SK-N-SH (cell line): ENCODE data around the gene TSC1. TPM values are rescaled to one million over a fixed set of nuclear protein-coding genes. Genes with fewer than 3 reads are reported as not detected.

Experiments
- CTCF ChIA-PET: fragments of 300-600, 350-600 bp; formaldehyde crosslinking; extraction: SDS; loops from one replicate; lab custom pipeline; 2021; lab: Yijun Ruan, JAX
- POLR2A ChIA-PET: fragments of 350-600 bp; sonication (Branson Sonifier 250); formaldehyde crosslinking; extraction: SDS; loops from one replicate; lab custom pipeline; 2020; ENCODE audit warnings: antibody characterized with exemption, inconsistent platforms; lab: Yijun Ruan, JAX
- DNase-seq: peaks from one replicate; pipeline ENCODE4 v3.0.0; 2012
- H2AFZ ChIP-seq: fragments of 200-600 bp; sonication (generic); 2 replicates; pipeline ENCODE4 v1.8.1; 2016; ENCODE audit warnings: antibody characterized with exemption, mild to moderate bottlenecking, low read depth
- H3F3A ChIP-seq: fragments of 200-600 bp; sonication (generic); replicated peaks from 2 replicates; pipeline ENCODE3; 2016; ENCODE audit warnings: antibody characterized with exemption, mild to moderate bottlenecking; ENCODE audit not compliant: insufficient read depth
- H3K27ac ChIP-seq, 2 experiments: fragments of 200-500 bp in 1 of 2; fragments of 200-600 bp in 1 of 2; sonication (Bioruptor generic) in 1 of 2; sonication (generic), shearing (Covaris generic) in 1 of 2; 2 replicates each; pipeline versions ENCODE4 v1.5.1 to v1.6.1; 2014 to 2016; ENCODE audit warnings: low read depth in 2 of 2, inconsistent platforms in 1 of 2, low read length in 1 of 2, mild to moderate bottlenecking in 1 of 2, mixed read lengths in 1 of 2
- H3K27me3 ChIP-seq: fragments of 200-600 bp; sonication (generic), shearing (Covaris generic); 2 replicates; pipeline ENCODE4 v1.6.1; 2016; ENCODE audit warnings: mixed run types; ENCODE audit not compliant: insufficient read depth
- H3K36me3 ChIP-seq, 2 experiments: fragments of 200-500 bp in 1 of 2; fragments of 200-600 bp in 1 of 2; sonication (Bioruptor generic) in 1 of 2; sonication (generic) in 1 of 2; replicated peaks in 1 of 2; 2 replicates each; pipeline versions ENCODE3 to v1.5.1; 2014 to 2016; ENCODE audit warnings: low read length in 1 of 2, mild to moderate bottlenecking in 1 of 2; ENCODE audit not compliant: insufficient read depth in 2 of 2, control insufficient read depth in 1 of 2
- H3K4me1 ChIP-seq, 2 experiments: fragments of 200-500 bp in 1 of 2; fragments of 200-600 bp in 1 of 2; sonication (Bioruptor generic) in 1 of 2; sonication (generic), shearing (Covaris generic) in 1 of 2; 2 replicates each; pipeline versions ENCODE4 v1.5.1 to v1.6.1; 2014 to 2016; ENCODE audit warnings: low read depth in 1 of 2, low read length in 1 of 2, mixed run types in 1 of 2; ENCODE audit not compliant: insufficient read depth in 2 of 2, control insufficient read depth in 1 of 2
- H3K4me2 ChIP-seq: fragments of 200-600 bp; sonication (generic), shearing (Covaris generic); 2 replicates; pipeline ENCODE4 v1.6.1; 2017; ENCODE audit warnings: mixed run types
- H3K4me3 ChIP-seq, 2 experiments: fragments of 200-500 bp in 1 of 2; fragments of 200-600 bp in 1 of 2; sonication (Bioruptor generic) in 1 of 2; sonication (generic), shearing (Covaris generic) in 1 of 2; 2 replicates each; pipeline versions ENCODE4 v1.5.1 to v1.8.1; 2014 to 2016; ENCODE audit warnings: low read depth in 2 of 2, inconsistent platforms in 1 of 2, low read length in 1 of 2, mild to moderate bottlenecking in 1 of 2, mixed read lengths in 1 of 2, moderate library complexity in 1 of 2
- H3K79me2 ChIP-seq: fragments of 200-600 bp; sonication (generic); 2 replicates; pipeline ENCODE4 v1.8.1; 2017; ENCODE audit warnings: mild to moderate bottlenecking; ENCODE audit not compliant: insufficient read depth
- H3K9ac ChIP-seq: fragments of 200-600 bp; sonication (generic); 2 replicates; pipeline ENCODE4 v1.6.1; 2017; ENCODE audit warnings: mixed run types
- H3K9me2 ChIP-seq: fragments of 200-600 bp; sonication (generic); 2 replicates; pipeline ENCODE4 v1.6.1; 2017; ENCODE audit warnings: mixed run types
- H3K9me3 ChIP-seq: fragments of 200-600 bp; sonication (generic); 2 replicates; pipeline ENCODE4 v1.6.1; 2017; ENCODE audit warnings: mixed run types, mild to moderate bottlenecking, moderate library complexity
- H4K20me1 ChIP-seq: fragments of 200-600 bp; sonication (generic); 2 replicates; pipeline ENCODE4 v1.6.1; 2017; ENCODE audit warnings: mild to moderate bottlenecking, mixed run types; ENCODE audit not compliant: insufficient read depth
- FOXJ3 ChIP-seq: sonication (generic); formaldehyde crosslinking; IDR thresholded peaks from 2 replicates; pipeline ENCODE4 v1.5.1; 2020; ENCODE audit warnings: mild to moderate bottlenecking, missing genetic modification reagents
- FOXM1 ChIP-seq: IDR thresholded peaks from 2 replicates; pipeline ENCODE4 v1.4.0; 2012; ENCODE audit warnings: low read depth, mild to moderate bottlenecking
- GABPA ChIP-seq: IDR thresholded peaks from 2 replicates; pipeline ENCODE4 v1.4.0; 2012; ENCODE audit warnings: low read depth, mild to moderate bottlenecking
- GATA2 ChIP-seq: sonication (generic); formaldehyde crosslinking; IDR thresholded peaks from 2 replicates; pipeline ENCODE4 v1.5.0; 2020; ENCODE audit warnings: mild to moderate bottlenecking, missing genetic modification reagents
- MEF2A ChIP-seq: IDR thresholded peaks from 2 replicates; pipeline ENCODE4 v1.4.0; 2012; ENCODE audit warnings: low read depth, borderline replicate concordance
- NRF1 ChIP-seq: IDR thresholded peaks from 2 replicates; pipeline ENCODE4 v1.6.1; 2012; ENCODE audit warnings: low read depth, mild to moderate bottlenecking, low read length
- RCOR1 ChIP-seq: fragments of 150-350 bp; IDR thresholded peaks from 2 replicates; pipeline ENCODE4 v1.6.1; 2017; ENCODE audit warnings: antibody characterized with exemption, low read length
- RFX5 ChIP-seq: IDR thresholded peaks from 2 replicates; pipeline ENCODE4 v1.6.1; 2012; ENCODE audit warnings: mild to moderate bottlenecking, improper control_type of control experiment, low read length
- RXRA ChIP-seq: IDR thresholded peaks from 2 replicates; pipeline ENCODE4 v1.4.0; 2012; ENCODE audit warnings: low read depth, mild to moderate bottlenecking, borderline replicate concordance
- SIN3A ChIP-seq: IDR thresholded peaks from 2 replicates; pipeline ENCODE4 v1.6.1; 2012; ENCODE audit warnings: low read depth, mild to moderate bottlenecking, low read length, moderate library complexity, borderline replicate concordance
- TCF12 ChIP-seq: IDR thresholded peaks from 2 replicates; pipeline ENCODE4 v1.4.0; 2012
- TEAD4 ChIP-seq: IDR thresholded peaks from 2 replicates; pipeline ENCODE4 v1.4.0; 2012; ENCODE audit warnings: mild to moderate bottlenecking, borderline replicate concordance; ENCODE audit not compliant: insufficient read depth
- WGBS: methylation state at CpG from one replicate; pipeline ENCODE4 v1.1.6; 2017; ENCODE audit warnings: low lambda C conversion rate; 5-methylcytosine and 5-hydroxymethylcytosine counted together
- polyA plus RNA-seq, 3 experiments: library from polyadenylated mRNA; depleted of rRNA; stranded (reverse); fragments of >200 nt; gene quantifications; 2 replicates each; pipeline ENCODE4 v1.2.3, GENCODE V29; 2012
- TF ChIP-seq, protein P1 (sequence below): fragments of 200-600 bp; sonication (generic); IDR thresholded peaks from 2 replicates; pipeline ENCODE4 v1.6.1; 2017; ENCODE audit warnings: antibody characterized with exemption, mild to moderate bottlenecking, moderate library complexity
- TF ChIP-seq, protein P2 (sequence below): fragments of 150-350 bp; IDR thresholded peaks from 2 replicates; pipeline ENCODE4 v1.6.1; 2016; ENCODE audit warnings: mild to moderate bottlenecking, low read depth, low read length

Gene TSC1
- polyA plus RNA-seq, 1 of the 3 experiments (the other 2 are of a cell fraction) = 18.3 TPM

DNA sequence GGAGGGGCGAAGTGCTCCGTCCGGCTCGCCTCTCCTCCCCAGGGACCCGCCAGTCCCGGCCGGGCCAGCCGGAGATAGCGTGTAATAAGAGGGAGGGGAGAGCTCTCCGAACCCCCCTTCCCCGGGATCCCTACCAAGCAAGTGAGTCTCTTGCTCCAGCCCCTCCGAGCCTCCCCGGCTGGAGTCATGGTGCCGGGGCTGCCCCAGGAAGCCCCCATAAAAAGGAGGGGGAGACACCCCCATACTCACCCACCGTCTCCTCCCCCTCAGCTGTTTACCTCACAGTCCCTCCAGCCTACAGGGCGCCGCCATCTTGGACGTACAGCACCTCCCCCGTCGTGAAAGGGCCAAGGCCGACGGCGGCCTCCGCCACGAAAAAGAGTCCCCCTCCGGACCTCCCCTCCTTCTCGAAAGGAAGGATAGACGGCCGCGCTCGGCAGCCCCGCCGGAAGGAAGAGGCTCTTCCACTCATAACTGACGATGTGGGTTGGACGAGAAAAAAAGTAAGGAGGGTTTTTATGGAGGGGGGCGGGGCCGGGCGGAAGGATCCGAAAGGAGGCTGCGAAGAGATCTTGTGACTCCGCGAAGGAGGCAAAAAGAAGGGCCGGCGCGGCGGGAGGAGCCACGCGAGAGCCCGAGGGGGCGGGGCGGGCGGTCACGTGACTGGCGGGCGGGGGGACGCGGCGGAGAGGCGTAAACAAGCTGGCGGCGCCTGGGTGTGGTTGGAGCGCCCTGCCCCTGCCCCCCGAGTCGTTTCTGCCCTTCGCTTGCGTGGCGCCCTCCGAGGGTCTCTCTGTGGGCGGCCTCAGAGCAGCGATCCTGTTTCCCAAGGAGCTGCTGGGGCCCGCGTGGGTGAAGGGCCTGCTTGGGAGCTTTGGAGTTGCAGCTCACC lies at the start of gene TSC1 (continued):
- TF ChIP-seq SIN3A (no peak), RCOR1 (no peak), RXRA (no peak), MEF2A (no peak), GABPA (peak; percentile 62), GATA2 (CRISPR knock-in tag) (no peak), NRF1 (no peak), FOXM1 (no peak)
- TF ChIP-seq, protein P1, sequence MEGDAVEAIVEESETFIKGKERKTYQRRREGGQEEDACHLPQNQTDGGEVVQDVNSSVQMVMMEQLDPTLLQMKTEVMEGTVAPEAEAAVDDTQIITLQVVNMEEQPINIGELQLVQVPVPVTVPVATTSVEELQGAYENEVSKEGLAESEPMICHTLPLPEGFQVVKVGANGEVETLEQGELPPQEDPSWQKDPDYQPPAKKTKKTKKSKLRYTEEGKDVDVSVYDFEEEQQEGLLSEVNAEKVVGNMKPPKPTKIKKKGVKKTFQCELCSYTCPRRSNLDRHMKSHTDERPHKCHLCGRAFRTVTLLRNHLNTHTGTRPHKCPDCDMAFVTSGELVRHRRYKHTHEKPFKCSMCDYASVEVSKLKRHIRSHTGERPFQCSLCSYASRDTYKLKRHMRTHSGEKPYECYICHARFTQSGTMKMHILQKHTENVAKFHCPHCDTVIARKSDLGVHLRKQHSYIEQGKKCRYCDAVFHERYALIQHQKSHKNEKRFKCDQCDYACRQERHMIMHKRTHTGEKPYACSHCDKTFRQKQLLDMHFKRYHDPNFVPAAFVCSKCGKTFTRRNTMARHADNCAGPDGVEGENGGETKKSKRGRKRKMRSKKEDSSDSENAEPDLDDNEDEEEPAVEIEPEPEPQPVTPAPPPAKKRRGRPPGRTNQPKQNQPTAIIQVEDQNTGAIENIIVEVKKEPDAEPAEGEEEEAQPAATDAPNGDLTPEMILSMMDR = no peak
- TF ChIP-seq, protein P2, sequence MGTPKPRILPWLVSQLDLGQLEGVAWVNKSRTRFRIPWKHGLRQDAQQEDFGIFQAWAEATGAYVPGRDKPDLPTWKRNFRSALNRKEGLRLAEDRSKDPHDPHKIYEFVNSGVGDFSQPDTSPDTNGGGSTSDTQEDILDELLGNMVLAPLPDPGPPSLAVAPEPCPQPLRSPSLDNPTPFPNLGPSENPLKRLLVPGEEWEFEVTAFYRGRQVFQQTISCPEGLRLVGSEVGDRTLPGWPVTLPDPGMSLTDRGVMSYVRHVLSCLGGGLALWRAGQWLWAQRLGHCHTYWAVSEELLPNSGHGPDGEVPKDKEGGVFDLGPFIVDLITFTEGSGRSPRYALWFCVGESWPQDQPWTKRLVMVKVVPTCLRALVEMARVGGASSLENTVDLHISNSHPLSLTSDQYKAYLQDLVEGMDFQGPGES = no peak

DNA sequence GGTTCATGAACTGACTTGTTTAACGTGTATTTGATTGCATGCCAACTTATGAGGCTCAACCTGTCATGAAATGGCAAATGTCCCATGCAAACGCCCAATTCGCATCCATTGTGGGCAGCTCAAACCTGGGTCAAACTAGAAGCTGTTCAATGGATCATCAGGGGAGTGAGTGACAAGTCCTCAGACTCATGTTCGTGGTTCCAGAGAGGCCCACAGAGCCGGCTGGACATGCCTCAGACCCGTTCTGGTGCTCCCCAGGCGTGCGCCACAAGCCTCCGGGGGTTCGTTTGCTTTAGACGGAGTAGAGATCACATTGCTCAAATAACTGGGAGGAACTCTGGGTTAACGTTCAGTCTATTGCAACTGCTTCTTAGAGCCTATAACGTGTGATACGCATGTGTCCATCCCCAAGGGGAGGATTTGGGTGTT lies 49.1 kb upstream of the TSC1 start:
- Histone ChIP-seq H2AFZ (no peak overlapping the region), H3K4me3 (no peak overlapping the region), H4K20me1 (no peaks in the 10 kb centered on the region), H3K27me3 (peaks cover 42% of the 10 kb centered on the region), H3K27ac (no peak overlapping the region), H3K4me2 (no peak overlapping the region), H3K9me3 (no peaks in the 10 kb centered on the region), H3F3A (no peaks in the 10 kb centered on the region), H3K79me2 (no peaks in the 10 kb centered on the region), H3K36me3 (no peaks in the 10 kb centered on the region), H3K9ac (no peak overlapping the region), H3K9me2 (no peaks in the 10 kb centered on the region), H3K4me1 (no peaks in the 10 kb centered on the region; a peak in 1 of 4 replicates)
- TF ChIP-seq RFX5 (no peak), TEAD4 (no peak), FOXJ3 (CRISPR knock-in tag) (no peak), TCF12 (no peak)
- POLR2A ChIA-PET = no interaction called here
- 71% methylated on average over 12 of the region's 14 CpGs for WGBS
- DNase-seq = no peak
- CTCF ChIA-PET = interaction anchor here (2.8 to 3.9 kb wide), 2 partner anchors 17 to 29 kb away, joined by 14 to 25 read pairs; no protein-coding TSS in a partner anchor
